Measurements from ENCODE around the gene SMDT1.
"Not testable (repeated sequence)": the region's sequence is repeated elsewhere in the genome, so short reads cannot be mapped to it uniquely, and the experiment has no call there.

GRCh38 chr22:42104332-42104860 is 24.9 kb downstream of the SMDT1 start:
- TF ChIP-seq CTCF (tag by site-specific recombination; IDR thresholded peaks at IDR 0.05); ZNF366 (tag by site-specific recombination; conservative IDR thresholded peaks at IDR 0.05); ATF2 (tag by site-specific recombination; IDR thresholded peaks at IDR 0.05; ENCODE audit: low read depth): not testable (repeated sequence)
